ENCODE data around the gene COL20A1. TPM values are rescaled to one million over a fixed set of nuclear protein-coding genes. Genes with fewer than 3 reads are reported as not detected.

The COL20A1 gene
- total and polyA plus RNA-seq, 2 of the 13 experiments (the other 11 are each of a cell fraction or from before 2014, with no cell fraction given), result not detected

GRCh38 chr20:63301671-63302070 is 8.7 kb downstream of the COL20A1 start (continued):
- TF ChIP-seq ZNF451 (CRISPR knock-in tag; IDR thresholded peaks at IDR 0.05) (no peak), RBM39 (IDR thresholded peaks at IDR 0.05; ENCODE audit: low read depth, low read length, poor library complexity, severe bottlenecking) (no peak), FOSL1 (CRISPR knock-in tag; IDR thresholded peaks at IDR 0.05; ENCODE audit: borderline replicate concordance) (no peak), ZNF616 (CRISPR knock-in tag; IDR thresholded peaks at IDR 0.05; ENCODE audit: low read depth) (no peak), PHF20 (CRISPR knock-in tag; IDR thresholded peaks at IDR 0.05) (no peak)

- no peak overlapping the region for H2AFZ ChIP-seq (ENCODE audit: low read length)
- no peak overlapping the region for H3K4me3 ChIP-seq (replicated peaks in 1 of 3; ENCODE audit: insufficient read depth in 1 of 3, low read depth in 2 of 3, low read length in 3 of 3)
- intact Hi-C loops (cut with micrococcal nuclease; ENCODE audit: unreplicated experiment), result no loop called here
- POLR2A ChIA-PET, result no interaction called here
- no peaks in the 10 kb centered on the region for H3K9me3 ChIP-seq (ENCODE audit: low read length)
- H3K9ac ChIP-seq (ENCODE audit: insufficient read depth, low read depth, low read length), result no peak overlapping the region
- H3K27me3 ChIP-seq (ENCODE audit: control insufficient read depth in 1 of 2, insufficient read depth in 2 of 2, low read length in 2 of 2), result peaks cover 17 to 55% of the 10 kb centered on the region in 2 experiments
- no peaks in the 10 kb centered on the region for H3K36me3 ChIP-seq (replicated peaks in 1 of 2; ENCODE audit: control insufficient read depth in 1 of 2, insufficient read depth in 2 of 2, low read length in 2 of 2)
- peaks cover 7% of the 10 kb centered on the region; the same call in 1 of the 2 replicates for H4K20me1 ChIP-seq (ENCODE audit: insufficient read depth, low read length)
- no TSS peak for BruUV-seq (replicated peaks)
- 8% methylated on average over 5 of the region's 5 CpGs for WGBS (ENCODE audit: low lambda C conversion rate)
- no peak for DNase-seq (ENCODE audit: low spot score)
- H3K27ac ChIP-seq (ENCODE audit: extremely low read length, insufficient read depth, low read length), result no peak overlapping the region
- CTCF ChIA-PET (ENCODE audit: low intra/inter-chr PET ratio, low total read pairs), result no interaction called here
- FAIRE-seq, result no peak
- H3K4me1 ChIP-seq (ENCODE audit: insufficient read depth, low read length), result no peaks in the 10 kb centered on the region
- no peaks in the 10 kb centered on the region for H3K79me2 ChIP-seq (ENCODE audit: insufficient read depth, low read length)
- in situ Hi-C loops (cut with HindIII; ENCODE audit: extremely low pct_ligation_motif_present, low pct_unique_long_range_greater_than_20kb), result no loop called here
- ATAC-seq, result no peak
- no peak overlapping the region for H3K4me2 ChIP-seq (ENCODE audit: low read depth, low read length)
- TF ChIP-seq ZMYM3 (CRISPR knock-in tag; IDR thresholded peaks at IDR 0.05) (0 out of 2 replicates have a peak, but pooled peaks have one; percentile 53), KDM1A (CRISPR knock-in tag; IDR thresholded peaks at IDR 0.05) (no peak), PAF1 (CRISPR knock-in tag; IDR thresholded peaks at IDR 0.05) (no peak), ZNF556 (CRISPR knock-in tag; IDR thresholded peaks at IDR 0.05; ENCODE audit: borderline replicate concordance) (no peak), SYNCRIP (IDR thresholded peaks at IDR 0.05; ENCODE audit: insufficient read depth, low read depth, low read length) (no peak), ZNF597 (CRISPR knock-in tag; IDR thresholded peaks at IDR 0.05) (no peak), FOXK2 (IDR thresholded peaks at IDR 0.05) (no peak), HMG20A (CRISPR knock-in tag; IDR thresholded peaks at IDR 0.05; ENCODE audit: borderline replicate concordance) (no peak), ZBTB8A (CRISPR knock-in tag; IDR thresholded peaks at IDR 0.05; ENCODE audit: borderline replicate concordance, low read depth) (no peak), ZNF775 (CRISPR knock-in tag; IDR thresholded peaks at IDR 0.05; ENCODE audit: borderline replicate concordance) (no peak), CREB1 (IDR thresholded peaks at IDR 0.05) (no peak), CREB1 (CRISPR knock-in tag; IDR thresholded peaks at IDR 0.05) (no peak), ZSCAN12 (CRISPR knock-in tag; IDR thresholded peaks at IDR 0.05) (no peak), ZNF574 (CRISPR knock-in tag; IDR thresholded peaks at IDR 0.05) (no peak), FOXP4 (CRISPR knock-in tag; IDR thresholded peaks at IDR 0.05) (no peak)
Observed at GRCh38 chr20:63303095-63303666, 10.2 kb downstream of the COL20A1 start.
